ENCODE results near the gene RAG2. TPM values are rescaled to one million over a fixed set of nuclear protein-coding genes. Genes with fewer than 3 reads are reported as not detected.
"Not testable (repeated sequence)": the region's sequence is repeated elsewhere in the genome, so short reads cannot be mapped to it uniquely, and the experiment has no call there.

The RAG2 gene
- total RNA-seq, 4 donors from 2014 or later, result 0.20 to 25.7 (median 2.6) TPM

DNA sequence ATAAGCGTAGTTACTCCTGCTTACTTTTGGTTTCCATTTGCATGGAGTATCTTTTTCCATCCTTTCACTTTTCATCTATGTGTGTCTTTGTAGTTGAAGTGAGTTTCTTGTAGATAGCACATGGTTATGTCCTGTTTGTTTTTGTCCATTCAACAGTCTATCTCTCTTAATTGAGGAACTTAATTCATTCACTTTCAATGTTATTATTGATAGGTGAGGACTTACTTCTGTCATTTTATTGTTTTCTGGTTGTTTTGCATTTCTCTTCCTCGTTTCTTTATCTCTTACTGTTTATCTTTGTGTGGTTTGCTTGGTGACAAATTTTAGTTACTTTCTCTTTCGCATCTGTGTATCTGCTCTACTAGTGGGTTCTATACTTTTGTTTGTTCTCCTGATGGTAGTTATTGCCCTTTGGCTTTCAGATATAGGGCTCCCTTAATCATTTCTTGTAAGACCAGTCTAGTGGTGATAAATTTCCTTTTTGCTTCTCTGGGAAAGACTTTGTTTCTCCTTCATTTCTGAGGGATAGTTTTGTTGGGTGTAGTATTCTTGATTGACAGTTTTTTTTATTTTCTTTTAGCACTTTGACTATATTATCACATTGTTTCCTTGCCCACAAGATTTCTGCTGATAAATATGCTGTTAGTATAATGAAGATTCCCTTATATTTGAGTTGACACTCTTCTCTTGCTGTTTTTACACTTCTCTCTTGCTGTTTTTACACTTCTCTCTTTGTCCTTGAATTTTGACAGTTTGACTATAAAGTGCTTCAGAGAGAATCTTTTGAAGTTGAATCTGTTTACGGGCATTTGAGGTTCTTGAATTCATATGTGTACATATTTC, 39.2 kb downstream of the RAG2 start:
- 78 to 84% methylated on average over 4 of the region's 4 CpGs for WGBS, 2 donors
- no peaks in the 10 kb centered on the region for H3K36me3 ChIP-seq
- H3K4me3 ChIP-seq (replicated peaks in 1 of 3), result no peak overlapping the region
- H3K27me3 ChIP-seq, result no peaks in the 10 kb centered on the region
- intact Hi-C loops (cut with DNase I), result no loop called here
- no peak overlapping the region for H3K27ac ChIP-seq
- H3K9me3 ChIP-seq, result no peaks in the 10 kb centered on the region
- DNase-seq, result no peak
- TF ChIP-seq, protein P1, sequence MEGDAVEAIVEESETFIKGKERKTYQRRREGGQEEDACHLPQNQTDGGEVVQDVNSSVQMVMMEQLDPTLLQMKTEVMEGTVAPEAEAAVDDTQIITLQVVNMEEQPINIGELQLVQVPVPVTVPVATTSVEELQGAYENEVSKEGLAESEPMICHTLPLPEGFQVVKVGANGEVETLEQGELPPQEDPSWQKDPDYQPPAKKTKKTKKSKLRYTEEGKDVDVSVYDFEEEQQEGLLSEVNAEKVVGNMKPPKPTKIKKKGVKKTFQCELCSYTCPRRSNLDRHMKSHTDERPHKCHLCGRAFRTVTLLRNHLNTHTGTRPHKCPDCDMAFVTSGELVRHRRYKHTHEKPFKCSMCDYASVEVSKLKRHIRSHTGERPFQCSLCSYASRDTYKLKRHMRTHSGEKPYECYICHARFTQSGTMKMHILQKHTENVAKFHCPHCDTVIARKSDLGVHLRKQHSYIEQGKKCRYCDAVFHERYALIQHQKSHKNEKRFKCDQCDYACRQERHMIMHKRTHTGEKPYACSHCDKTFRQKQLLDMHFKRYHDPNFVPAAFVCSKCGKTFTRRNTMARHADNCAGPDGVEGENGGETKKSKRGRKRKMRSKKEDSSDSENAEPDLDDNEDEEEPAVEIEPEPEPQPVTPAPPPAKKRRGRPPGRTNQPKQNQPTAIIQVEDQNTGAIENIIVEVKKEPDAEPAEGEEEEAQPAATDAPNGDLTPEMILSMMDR (IDR thresholded peaks at IDR 0.05), result no peak
- TF ChIP-seq POLR2A (IDR thresholded peaks at IDR 0.05), result no peak
- no peaks in the 10 kb centered on the region for H3K4me1 ChIP-seq

DNA sequence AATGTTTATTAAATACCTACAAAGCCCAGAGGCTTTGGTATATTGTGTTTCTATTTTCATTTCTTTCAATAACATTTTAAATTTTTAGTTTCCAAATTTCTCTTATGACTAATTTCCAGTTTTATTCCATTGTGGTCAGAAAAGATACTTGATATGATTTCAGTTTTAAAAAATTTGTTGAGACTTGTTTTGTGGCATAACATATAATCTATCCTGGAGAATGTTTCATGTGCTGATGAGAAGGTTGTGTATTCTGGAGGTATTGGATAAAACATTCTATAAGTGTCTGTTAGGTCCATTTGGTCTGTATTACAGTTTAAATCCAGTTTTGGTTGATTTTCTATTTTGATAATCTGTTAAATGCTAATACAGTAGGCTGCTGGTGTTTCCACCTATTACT, 40.0 kb downstream of the RAG2 start:
- intact Hi-C loops (cut with DNase I), result no loop called here
- no peak for DNase-seq
- TF ChIP-seq POLR2A (IDR thresholded peaks at IDR 0.05), result no peak
- TF ChIP-seq, protein P1 (IDR thresholded peaks at IDR 0.05), result no peak
- Histone ChIP-seq H3K4me1 (no peaks in the 10 kb centered on the region), H3K27me3 (no peaks in the 10 kb centered on the region), H3K4me3 (replicated peaks in 1 of 3) (no peak overlapping the region), H3K9me3 (no peaks in the 10 kb centered on the region), H3K27ac (no peak overlapping the region), H3K36me3 (no peaks in the 10 kb centered on the region)

DNA sequence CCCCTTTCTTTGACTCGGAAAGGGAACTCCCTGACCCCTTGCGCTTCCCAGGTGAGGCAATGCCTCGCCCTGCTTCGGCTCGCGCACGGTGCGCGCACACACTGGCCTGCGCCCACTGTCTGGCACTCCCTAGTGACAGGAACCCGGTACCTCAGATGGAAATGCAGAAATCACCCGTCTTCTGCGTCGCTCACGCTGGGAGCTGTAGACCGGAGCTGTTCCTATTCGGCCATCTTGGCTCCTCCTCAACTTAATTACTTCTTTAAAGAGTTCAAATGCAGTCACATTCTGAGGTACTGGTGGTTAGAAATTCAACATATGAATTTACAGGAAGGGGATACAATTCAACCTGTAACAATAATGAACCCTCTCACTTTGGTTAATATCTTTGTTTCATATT, 40.6 kb downstream of the RAG2 start:
- H3K9me3 ChIP-seq; DNase-seq; intact Hi-C loops (cut with DNase I): not testable (repeated sequence)

DNA sequence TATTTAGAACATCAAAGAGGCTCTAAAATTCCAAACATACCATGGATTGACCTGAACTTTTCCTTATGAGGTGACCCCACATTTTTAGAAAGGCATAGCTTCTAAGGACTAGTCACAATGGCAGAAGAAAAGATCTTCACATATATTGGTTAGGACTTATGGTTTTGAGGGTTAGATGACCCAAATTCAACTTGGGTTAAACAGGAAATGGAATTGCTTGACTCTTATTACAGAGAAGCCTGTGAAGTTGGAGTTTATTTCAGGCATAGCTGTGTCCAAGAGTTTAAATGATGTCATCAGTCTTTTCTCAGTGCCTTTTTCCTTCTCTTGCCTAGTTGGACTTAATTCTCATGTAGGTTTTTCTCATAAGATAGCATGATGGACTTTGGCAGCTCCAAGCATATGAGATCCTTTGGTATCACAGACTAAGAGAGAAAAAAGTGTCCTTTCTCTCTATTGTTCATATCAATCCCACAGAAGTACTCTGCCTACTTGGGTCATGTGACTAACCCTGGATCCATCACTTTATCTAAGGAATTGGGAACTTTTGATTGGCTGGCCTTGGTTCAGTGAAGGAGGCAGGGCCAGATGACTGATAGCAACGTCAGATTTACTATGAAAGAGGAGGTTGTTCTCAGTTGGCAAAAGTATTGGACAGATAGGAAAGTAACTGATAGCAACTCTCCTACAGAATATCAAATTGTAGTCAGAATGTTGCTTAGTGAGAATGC, 47.5 kb downstream of the RAG2 start:
- 61 to 70% methylated on average over 1 of the region's 1 CpG for WGBS, 2 donors
- H3K4me1 ChIP-seq, result no peaks in the 10 kb centered on the region
- H3K27me3 ChIP-seq, result no peaks in the 10 kb centered on the region
- no peak overlapping the region for H3K4me3 ChIP-seq (replicated peaks in 1 of 3)
- no peak for DNase-seq
- no peak overlapping the region for H3K27ac ChIP-seq
- no peaks in the 10 kb centered on the region for H3K9me3 ChIP-seq
- no peak for TF ChIP-seq POLR2A (IDR thresholded peaks at IDR 0.05)
- TF ChIP-seq, protein P1 (IDR thresholded peaks at IDR 0.05), result no peak
- no peaks in the 10 kb centered on the region for H3K36me3 ChIP-seq
- intact Hi-C loops (cut with DNase I), result no loop called here

More for the DNA sequence above, 40.6 kb downstream of the RAG2 start:
- not testable (repeated sequence) for H3K27ac ChIP-seq; H3K4me1 ChIP-seq; H3K36me3 ChIP-seq; H3K4me3 ChIP-seq (replicated peaks in 1 of 3); H3K27me3 ChIP-seq
- WGBS, 2 donors, result 95 to 96% methylated on average over 7 to 9 of the region's 17 CpGs

Other genes starting within 250 kb of the RAG2 start
- 10 to 100 TPM; 16.0 to 30.5 (median 20.9) TPM for gene TRAF6, start 88.0 kb downstream of the RAG2 start, total RNA-seq
- gene RAG1, start 30.2 kb downstream of the RAG2 start, total RNA-seq, result 1 to 10 TPM; 1.5 to 4.8 (median 4.2) TPM
- gene IFTAP, start 3.7 kb downstream of the RAG2 start, total RNA-seq, result 100 to 1,000 TPM in 2 of 4 donors, 10 to 100 TPM in 2; 48.1 to 139 (median 99.0) TPM

Measured in thyroid gland (tissue), 4 donors.